ENCODE results near the gene ATP8B1. TPM values are rescaled to one million over a fixed set of nuclear protein-coding genes. Genes with fewer than 3 reads are reported as not detected.

Gene ATP8B1
- total RNA-seq, 1 experiment from 2014 or later: 1.4 TPM

- DNase-seq (ENCODE audit: unreplicated experiment): no peak
- H3K36me3 Mint-ChIP-seq (ENCODE audit: insufficient read depth, unreplicated experiment): no peaks in the 10 kb centered on the region
- TF ChIP-seq CTCF (IDR thresholded peaks at IDR 0.05; ENCODE audit: unreplicated experiment): no peak
- intact Hi-C loops (cut with micrococcal nuclease): no loop called here
- ChIA-PET POLR2A (interaction anchor here (1.2 to 1.5 kb wide), 2 partner anchors 9 to 10 kb away, joined by 4 read pairs; no protein-coding TSS in a partner anchor), CTCF (interaction anchor here (0.9 to 1.7 kb wide), 2 partner anchors 9 to 13 kb away, joined by 3 to 4 read pairs; no protein-coding TSS in a partner anchor)
- no peaks in the 10 kb centered on the region for H3K27me3 Mint-ChIP-seq (ENCODE audit: insufficient read depth, unreplicated experiment)
- no peak overlapping the region for H3K4me3 Mint-ChIP-seq (ENCODE audit: unreplicated experiment)
- H3K9me3 Mint-ChIP-seq (ENCODE audit: unreplicated experiment): no peaks in the 10 kb centered on the region
- BruUV-seq (replicated peaks): no TSS peak
- no peak overlapping the region for H3K27ac Mint-ChIP-seq (ENCODE audit: low read depth, unreplicated experiment)
- H3K4me1 Mint-ChIP-seq (ENCODE audit: insufficient read depth, unreplicated experiment): no peaks in the 10 kb centered on the region
Observed at GRCh38 chr18:57797209-57797651, 5.9 kb downstream of the ATP8B1 start.

GRCh38 chr18:57794951-57795728 is 8.0 kb downstream of the ATP8B1 start:
- H3K36me3 Mint-ChIP-seq (ENCODE audit: insufficient read depth, unreplicated experiment): no peaks in the 10 kb centered on the region
- no peak for DNase-seq (ENCODE audit: unreplicated experiment)
- no peak overlapping the region for H3K27ac Mint-ChIP-seq (ENCODE audit: low read depth, unreplicated experiment)
- no TSS peak for BruUV-seq (replicated peaks)
- H3K9me3 Mint-ChIP-seq (ENCODE audit: unreplicated experiment): no peaks in the 10 kb centered on the region
- intact Hi-C loops (cut with micrococcal nuclease): no loop called here
- ChIA-PET CTCF (interaction anchor here (0.6 to 1.9 kb wide), 3 partner anchors 11 to 139 kb away, joined by 5 to 6 read pairs (median 6); no protein-coding TSS in a partner anchor), POLR2A (interaction anchor here (0.6 kb wide), 2 partner anchors 171 to 205 kb away, joined by 3 to 4 read pairs; no protein-coding TSS in a partner anchor)
- H3K4me1 Mint-ChIP-seq (ENCODE audit: insufficient read depth, unreplicated experiment): no peaks in the 10 kb centered on the region
- no peaks in the 10 kb centered on the region for H3K27me3 Mint-ChIP-seq (ENCODE audit: insufficient read depth, unreplicated experiment)
- no peak for TF ChIP-seq CTCF (IDR thresholded peaks at IDR 0.05; ENCODE audit: unreplicated experiment)
- H3K4me3 Mint-ChIP-seq (ENCODE audit: unreplicated experiment): no peak overlapping the region

- BruUV-seq (replicated peaks): no TSS peak
- POLR2A ChIA-PET: interaction anchor here (1.6 kb wide), 1 partner anchor 9 kb away, joined by 7 read pairs; no protein-coding TSS in a partner anchor
- no peaks in the 10 kb centered on the region for H3K36me3 Mint-ChIP-seq (ENCODE audit: insufficient read depth, unreplicated experiment)
- TF ChIP-seq CTCF (IDR thresholded peaks at IDR 0.05; ENCODE audit: unreplicated experiment): no peak
- intact Hi-C loops (cut with micrococcal nuclease): no loop called here
- H3K27ac Mint-ChIP-seq (ENCODE audit: low read depth, unreplicated experiment): no peak overlapping the region
- peaks cover 5% of the 10 kb centered on the region for H3K4me1 Mint-ChIP-seq (ENCODE audit: insufficient read depth, unreplicated experiment)
- H3K4me3 Mint-ChIP-seq (ENCODE audit: unreplicated experiment): no peak overlapping the region
- DNase-seq (ENCODE audit: unreplicated experiment): no peak
- H3K27me3 Mint-ChIP-seq (ENCODE audit: insufficient read depth, unreplicated experiment): no peaks in the 10 kb centered on the region
- H3K9me3 Mint-ChIP-seq (ENCODE audit: unreplicated experiment): no peaks in the 10 kb centered on the region
- CTCF ChIA-PET: interaction anchor here (0.6 to 1.9 kb wide), 4 partner anchors 8 to 274 kb away, joined by 3 to 6 read pairs (median 3); no protein-coding TSS in a partner anchor
Observed at GRCh38 chr18:57793302-57793986, 9.7 kb downstream of the ATP8B1 start.
